ENCODE results near the gene COPS9. TPM values are rescaled to one million over a fixed set of nuclear protein-coding genes. Genes with fewer than 3 reads are reported as not detected.

COPS9 gene
- total and polyA plus RNA-seq, 2 experiments from 2014 or later: 91.7 to 629 TPM

DNA sequence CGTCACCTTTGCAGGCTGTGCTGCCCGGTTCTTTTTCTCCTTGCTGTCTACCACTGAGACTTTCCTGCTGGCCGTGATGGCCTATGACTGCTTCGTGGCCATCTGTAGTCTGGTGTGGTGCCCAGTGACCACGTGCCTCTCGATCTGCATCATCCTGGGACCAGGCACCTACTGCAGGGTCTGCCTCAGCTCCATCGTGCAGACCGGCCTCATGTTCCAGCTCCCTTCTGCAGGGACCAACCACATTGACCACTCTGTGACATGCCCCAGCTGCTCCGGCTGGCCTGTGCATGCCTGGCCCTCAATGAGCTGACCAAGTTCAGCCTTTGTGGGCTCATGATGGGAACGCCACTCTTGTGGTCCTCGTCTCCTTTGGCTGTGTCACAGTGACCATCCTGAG, 26.7 kb downstream of the COPS9 start (continued):
- TF ChIP-seq REST (IDR thresholded peaks at IDR 0.05; ENCODE audit: unreplicated experiment): no peak

DNA sequence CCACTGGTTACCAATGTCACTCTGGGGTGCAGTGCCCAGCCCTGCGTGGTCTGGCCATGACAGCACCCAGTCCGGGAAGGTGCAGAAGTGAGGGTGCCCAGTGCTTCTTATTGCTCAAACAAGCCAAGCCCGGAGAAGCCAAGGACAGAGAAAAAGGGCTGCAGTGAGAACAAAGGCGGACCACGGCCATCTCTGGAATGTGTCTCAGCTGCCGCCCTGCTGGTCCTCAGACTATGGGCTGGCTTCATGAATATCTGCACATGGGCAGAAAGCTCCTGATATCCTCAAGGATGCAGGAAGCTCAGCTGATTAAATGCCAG, 28.7 kb downstream of the COPS9 start:
- Mint-ChIP-seq H3K9me3 (peaks cover 3% of the 10 kb centered on the region), H3K4me3 (no peak overlapping the region), H3K36me3 (ENCODE audit: low read depth) (no peaks in the 10 kb centered on the region; the same call in 2 of the 3 replicates), H3K27ac (no peak overlapping the region), H3K4me1 (no peaks in the 10 kb centered on the region), H3K27me3 (ENCODE audit: insufficient read depth, low read depth, poor library complexity) (peaks cover 8% of the 10 kb centered on the region)
- Histone ChIP-seq H3K4me1 (ENCODE audit: insufficient read depth) (no peaks in the 10 kb centered on the region; the same call in 1 of the 2 replicates), H3K27me3 (ENCODE audit: insufficient read depth) (no peaks in the 10 kb centered on the region), H3F3A (replicated peaks; ENCODE audit: low read depth) (no peaks in the 10 kb centered on the region), H3K4me3 (no peak overlapping the region), H3K27ac (ENCODE audit: low read depth) (no peak overlapping the region), H3K9me2 (ENCODE audit: insufficient read depth) (peaks cover 7% of the 10 kb centered on the region; the same call in 1 of the 2 replicates), H3K36me3 (ENCODE audit: insufficient read depth) (no peaks in the 10 kb centered on the region), H3K79me2 (replicated peaks; ENCODE audit: insufficient read depth) (no peaks in the 10 kb centered on the region), H4K20me1 (replicated peaks; ENCODE audit: insufficient read depth) (no peaks in the 10 kb centered on the region; the same call in 1 of the 2 replicates), H2AFZ (no peak overlapping the region), H3K4me2 (no peak overlapping the region)
- DNase-seq (ENCODE audit: low spot score): no peak
- no peak for ATAC-seq
- TF ChIP-seq POLR2AphosphoS5 (IDR thresholded peaks at IDR 0.05; ENCODE audit: low read depth) (no peak), ZNF114 (CRISPR knock-in tag; IDR thresholded peaks at IDR 0.05) (no peak), STAT1 (IDR thresholded peaks at IDR 0.05; ENCODE audit: unreplicated experiment) (no peak), ZNF331 (CRISPR knock-in tag; IDR thresholded peaks at IDR 0.05; ENCODE audit: low read depth) (no peak), JUNB (IDR thresholded peaks at IDR 0.05; ENCODE audit: unreplicated experiment) (no peak), NANOG (IDR thresholded peaks at IDR 0.05; ENCODE audit: borderline replicate concordance) (no peak), CREB1 (CRISPR knock-in tag; IDR thresholded peaks at IDR 0.05; ENCODE audit: low read depth) (no peak), CTCF (conservative IDR thresholded peaks at IDR 0.05; ENCODE audit: low read depth in 2 of 2) (no peak), EZH2 (IDR thresholded peaks at IDR 0.05; ENCODE audit: low read depth, unreplicated experiment) (no peak), EZH2phosphoT487 (IDR thresholded peaks at IDR 0.05; ENCODE audit: unreplicated experiment) (no peak), ETS1 (IDR thresholded peaks at IDR 0.05) (no peak)
- TF ChIP-seq, protein P1, sequence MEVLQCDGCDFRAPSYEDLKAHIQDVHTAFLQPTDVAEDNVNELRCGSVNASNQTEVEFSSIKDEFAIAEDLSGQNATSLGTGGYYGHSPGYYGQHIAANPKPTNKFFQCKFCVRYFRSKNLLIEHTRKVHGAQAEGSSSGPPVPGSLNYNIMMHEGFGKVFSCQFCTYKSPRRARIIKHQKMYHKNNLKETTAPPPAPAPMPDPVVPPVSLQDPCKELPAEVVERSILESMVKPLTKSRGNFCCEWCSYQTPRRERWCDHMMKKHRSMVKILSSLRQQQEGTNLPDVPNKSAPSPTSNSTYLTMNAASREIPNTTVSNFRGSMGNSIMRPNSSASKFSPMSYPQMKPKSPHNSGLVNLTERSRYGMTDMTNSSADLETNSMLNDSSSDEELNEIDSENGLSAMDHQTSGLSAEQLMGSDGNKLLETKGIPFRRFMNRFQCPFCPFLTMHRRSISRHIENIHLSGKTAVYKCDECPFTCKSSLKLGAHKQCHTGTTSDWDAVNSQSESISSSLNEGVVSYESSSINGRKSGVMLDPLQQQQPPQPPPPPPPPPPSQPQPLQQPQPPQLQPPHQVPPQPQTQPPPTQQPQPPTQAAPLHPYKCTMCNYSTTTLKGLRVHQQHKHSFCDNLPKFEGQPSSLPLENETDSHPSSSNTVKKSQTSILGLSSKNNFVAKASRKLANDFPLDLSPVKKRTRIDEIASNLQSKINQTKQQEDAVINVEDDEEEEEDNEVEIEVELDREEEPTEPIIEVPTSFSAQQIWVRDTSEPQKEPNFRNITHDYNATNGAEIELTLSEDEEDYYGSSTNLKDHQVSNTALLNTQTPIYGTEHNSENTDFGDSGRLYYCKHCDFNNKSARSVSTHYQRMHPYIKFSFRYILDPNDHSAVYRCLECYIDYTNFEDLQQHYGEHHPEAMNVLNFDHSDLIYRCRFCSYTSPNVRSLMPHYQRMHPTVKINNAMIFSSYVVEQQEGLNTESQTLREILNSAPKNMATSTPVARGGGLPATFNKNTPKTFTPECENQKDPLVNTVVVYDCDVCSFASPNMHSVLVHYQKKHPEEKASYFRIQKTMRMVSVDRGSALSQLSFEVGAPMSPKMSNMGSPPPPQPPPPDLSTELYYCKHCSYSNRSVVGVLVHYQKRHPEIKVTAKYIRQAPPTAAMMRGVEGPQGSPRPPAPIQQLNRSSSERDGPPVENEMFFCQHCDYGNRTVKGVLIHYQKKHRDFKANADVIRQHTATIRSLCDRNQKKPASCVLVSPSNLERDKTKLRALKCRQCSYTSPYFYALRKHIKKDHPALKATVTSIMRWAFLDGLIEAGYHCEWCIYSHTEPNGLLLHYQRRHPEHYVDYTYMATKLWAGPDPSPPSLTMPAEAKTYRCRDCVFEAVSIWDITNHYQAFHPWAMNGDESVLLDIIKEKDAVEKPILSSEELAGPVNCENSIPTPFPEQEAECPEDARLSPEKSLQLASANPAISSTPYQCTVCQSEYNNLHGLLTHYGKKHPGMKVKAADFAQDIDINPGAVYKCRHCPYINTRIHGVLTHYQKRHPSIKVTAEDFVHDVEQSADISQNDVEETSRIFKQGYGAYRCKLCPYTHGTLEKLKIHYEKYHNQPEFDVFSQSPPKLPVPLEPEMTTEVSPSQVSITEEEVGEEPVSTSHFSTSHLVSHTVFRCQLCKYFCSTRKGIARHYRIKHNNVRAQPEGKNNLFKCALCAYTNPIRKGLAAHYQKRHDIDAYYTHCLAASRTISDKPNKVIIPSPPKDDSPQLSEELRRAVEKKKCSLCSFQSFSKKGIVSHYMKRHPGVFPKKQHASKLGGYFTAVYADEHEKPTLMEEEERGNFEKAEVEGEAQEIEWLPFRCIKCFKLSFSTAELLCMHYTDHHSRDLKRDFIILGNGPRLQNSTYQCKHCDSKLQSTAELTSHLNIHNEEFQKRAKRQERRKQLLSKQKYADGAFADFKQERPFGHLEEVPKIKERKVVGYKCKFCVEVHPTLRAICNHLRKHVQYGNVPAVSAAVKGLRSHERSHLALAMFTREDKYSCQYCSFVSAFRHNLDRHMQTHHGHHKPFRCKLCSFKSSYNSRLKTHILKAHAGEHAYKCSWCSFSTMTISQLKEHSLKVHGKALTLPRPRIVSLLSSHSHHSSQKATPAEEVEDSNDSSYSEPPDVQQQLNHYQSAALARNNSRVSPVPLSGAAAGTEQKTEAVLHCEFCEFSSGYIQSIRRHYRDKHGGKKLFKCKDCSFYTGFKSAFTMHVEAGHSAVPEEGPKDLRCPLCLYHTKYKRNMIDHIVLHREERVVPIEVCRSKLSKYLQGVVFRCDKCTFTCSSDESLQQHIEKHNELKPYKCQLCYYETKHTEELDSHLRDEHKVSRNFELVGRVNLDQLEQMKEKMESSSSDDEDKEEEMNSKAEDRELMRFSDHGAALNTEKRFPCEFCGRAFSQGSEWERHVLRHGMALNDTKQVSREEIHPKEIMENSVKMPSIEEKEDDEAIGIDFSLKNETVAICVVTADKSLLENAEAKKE (CRISPR knock-in tag; IDR thresholded peaks at IDR 0.05): no peak

Measured in GM23338 (cell line).